ENCODE results near the gene PRKCH. TPM values are rescaled to one million over a fixed set of nuclear protein-coding genes. Genes with fewer than 3 reads are reported as not detected.

The PRKCH gene
- total and polyA plus RNA-seq, 10 of the 15 experiments (the other 5 are each of a cell fraction or from before 2014, with no cell fraction given), result 10.7 to 140 (median 33.2) TPM

DNA sequence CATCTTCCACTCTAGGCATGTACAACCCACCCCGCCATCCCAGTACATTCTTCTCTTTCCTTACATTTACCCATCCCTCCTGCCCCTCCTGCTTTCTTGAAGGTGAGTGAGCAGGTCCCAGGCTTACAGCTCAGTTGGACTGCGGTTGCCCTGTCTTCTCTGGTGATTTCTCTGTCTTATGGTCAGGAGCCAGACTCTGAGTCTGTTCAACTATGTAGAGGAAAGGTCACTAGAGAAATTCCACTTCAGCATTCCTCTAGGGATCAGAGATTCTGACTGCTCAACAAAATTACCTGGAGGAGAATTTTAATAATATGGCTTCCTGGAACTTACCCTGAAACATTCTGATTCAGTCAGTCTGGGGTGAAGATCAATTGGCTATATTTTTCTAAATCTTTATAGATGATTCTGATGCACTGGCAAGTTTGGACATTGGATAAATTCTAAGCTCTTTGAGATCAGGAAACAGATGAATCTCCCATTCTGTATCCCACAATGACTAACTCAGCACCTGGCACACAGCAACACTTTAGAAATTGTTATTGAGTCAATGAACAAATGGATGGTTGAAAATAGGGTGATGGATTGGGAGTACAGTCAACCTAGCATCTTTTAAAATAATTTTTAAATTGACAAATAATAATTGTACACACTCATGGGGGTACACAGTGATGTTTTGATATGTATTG is 245.3 kb downstream of the PRKCH start:
- WGBS (ENCODE audit: insufficient coverage, insufficient replicate concordance, low lambda C conversion rate, missing lambda C conversion rate), result 100% methylated on average over 2 of the region's 2 CpGs
- DNase-seq (ENCODE audit: low read depth, low spot score) (no peak), FAIRE-seq (no peak), ATAC-seq (no peak)
- H3K36me3 ChIP-seq (ENCODE audit: control insufficient read depth in 2 of 2, insufficient read depth in 2 of 2, low read length in 1 of 2), result no peaks in the 10 kb centered on the region
- no peak overlapping the region for H3K27ac ChIP-seq (ENCODE audit: control insufficient read depth, insufficient read depth)
- BruUV-seq (replicated peaks), result no TSS peak
- no peak overlapping the region for H3K4me3 ChIP-seq
- SMC1A ChIA-PET (ENCODE audit: uncharacterized antibody, unreplicated experiment), result interaction anchor here (0.9 to 2.3 kb wide), 14 partner anchors 10 to 299 kb away, joined by 3 to 9 read pairs (median 3); no protein-coding TSS in a partner anchor
- H3K4me1 ChIP-seq (ENCODE audit: control insufficient read depth, insufficient read depth, low read length), result peaks cover 26% of the 10 kb centered on the region
- in situ Hi-C loops (cut with MboI), result no loop called here
- H4K20me1 ChIP-seq (ENCODE audit: control insufficient read depth, insufficient read depth), result no peaks in the 10 kb centered on the region
- RAD21 ChIA-PET (ENCODE audit: unreplicated experiment), result interaction anchor here (1.0 to 1.6 kb wide), 6 partner anchors 14 to 89 kb away, joined by 3 to 6 read pairs (median 4); no protein-coding TSS in a partner anchor
- CTCF ChIA-PET, result interaction anchor here (0.8 to 1.5 kb wide), 4 partner anchors 8 to 271 kb away, joined by 3 to 5 read pairs (median 4); no protein-coding TSS in a partner anchor
- POLR2A ChIA-PET, result interaction anchor here (0.9 kb wide), 1 partner anchor 138 kb away, joined by 3 read pairs; no protein-coding TSS in a partner anchor
- no peak overlapping the region for H2AFZ ChIP-seq (ENCODE audit: control insufficient read depth, low read depth, low read length)
- no peaks in the 10 kb centered on the region; the same call in 2 of the 3 replicates for H3K9me3 ChIP-seq (replicated peaks; ENCODE audit: control insufficient read depth, insufficient read depth, low read length)
- H3K4me2 ChIP-seq (ENCODE audit: control insufficient read depth, insufficient read depth), result no peak overlapping the region
- no peak for TF ChIP-seq CBFB (IDR thresholded peaks at IDR 0.05; ENCODE audit: low read depth)
- TF ChIP-seq, protein P1, sequence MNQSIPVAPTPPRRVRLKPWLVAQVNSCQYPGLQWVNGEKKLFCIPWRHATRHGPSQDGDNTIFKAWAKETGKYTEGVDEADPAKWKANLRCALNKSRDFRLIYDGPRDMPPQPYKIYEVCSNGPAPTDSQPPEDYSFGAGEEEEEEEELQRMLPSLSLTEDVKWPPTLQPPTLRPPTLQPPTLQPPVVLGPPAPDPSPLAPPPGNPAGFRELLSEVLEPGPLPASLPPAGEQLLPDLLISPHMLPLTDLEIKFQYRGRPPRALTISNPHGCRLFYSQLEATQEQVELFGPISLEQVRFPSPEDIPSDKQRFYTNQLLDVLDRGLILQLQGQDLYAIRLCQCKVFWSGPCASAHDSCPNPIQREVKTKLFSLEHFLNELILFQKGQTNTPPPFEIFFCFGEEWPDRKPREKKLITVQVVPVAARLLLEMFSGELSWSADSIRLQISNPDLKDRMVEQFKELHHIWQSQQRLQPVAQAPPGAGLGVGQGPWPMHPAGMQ (IDR thresholded peaks at IDR 0.05; ENCODE audit: borderline replicate concordance), result no peak
- TF ChIP-seq ESRRA (IDR thresholded peaks at IDR 0.05; ENCODE audit: low read length), result no peak
- TF ChIP-seq, protein P2, sequence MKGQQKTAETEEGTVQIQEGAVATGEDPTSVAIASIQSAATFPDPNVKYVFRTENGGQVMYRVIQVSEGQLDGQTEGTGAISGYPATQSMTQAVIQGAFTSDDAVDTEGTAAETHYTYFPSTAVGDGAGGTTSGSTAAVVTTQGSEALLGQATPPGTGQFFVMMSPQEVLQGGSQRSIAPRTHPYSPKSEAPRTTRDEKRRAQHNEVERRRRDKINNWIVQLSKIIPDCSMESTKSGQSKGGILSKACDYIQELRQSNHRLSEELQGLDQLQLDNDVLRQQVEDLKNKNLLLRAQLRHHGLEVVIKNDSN (IDR thresholded peaks at IDR 0.05; ENCODE audit: borderline replicate concordance, extremely low read length, insufficient read depth, low read depth, low read length), result no peak
- TF ChIP-seq SUPT20H (IDR thresholded peaks at IDR 0.05; ENCODE audit: borderline replicate concordance, control insufficient read depth, low read depth, low read length), result no peak
- TF ChIP-seq SUZ12 (IDR thresholded peaks at IDR 0.05; ENCODE audit: unreplicated experiment), result no peak
- TF ChIP-seq SMC3 (IDR thresholded peaks at IDR 0.05; ENCODE audit: borderline replicate concordance, low read length), result no peak
- H3K79me2 ChIP-seq (ENCODE audit: control insufficient read depth, insufficient read depth, low read length), result no peaks in the 10 kb centered on the region
- no peak overlapping the region for H3K9ac ChIP-seq (ENCODE audit: control insufficient read depth, insufficient read depth, low read length)
- no peaks in the 10 kb centered on the region for H3K27me3 ChIP-seq (replicated peaks in 1 of 2; ENCODE audit: control insufficient read depth in 2 of 2, insufficient read depth in 2 of 2, low read length in 1 of 2)
- intact Hi-C loops (cut with micrococcal nuclease; ENCODE audit: unreplicated experiment), result no loop called here

Data from GM12878 (cell line).